NCI-H128 (cell line): ENCODE data around the gene RPS6KC1.
"Not testable (repeated sequence)": the region's sequence is repeated elsewhere in the genome, so short reads cannot be mapped to it uniquely, and the experiment has no call there.

ENCODE experiments used
- DNase-seq: peaks from one replicate; lab custom pipeline; 2025; ENCODE audit not compliant: unreplicated experiment; lab: John Stamatoyannopoulos, UW

Gene RPS6KC1

GRCh38 chr1:213054142-213054541 lies 3.1 kb downstream of the RPS6KC1 start:
- DNase-seq = no peak

GRCh38 chr1:213054733-213055591 lies 3.9 kb downstream of the RPS6KC1 start:
- DNase-seq = no peak

- DNase-seq = no peak
Measured at GRCh38 chr1:213055767-213056166, 4.7 kb downstream of the RPS6KC1 start.

- DNase-seq = no peak
Measured at GRCh38 chr1:213057264-213058059, 6.4 kb downstream of the RPS6KC1 start.

- DNase-seq = no peak
Measured at GRCh38 chr1:213060836-213061235, 9.8 kb downstream of the RPS6KC1 start.

- no peak for DNase-seq
Measured at GRCh38 chr1:213061263-213061662, 10.2 kb downstream of the RPS6KC1 start.

GRCh38 chr1:213065800-213066199 lies 14.8 kb downstream of the RPS6KC1 start:
- DNase-seq = no peak

- no peak for DNase-seq
Measured at GRCh38 chr1:213066363-213066762, 15.3 kb downstream of the RPS6KC1 start.

GRCh38 chr1:213067352-213067751 lies 16.3 kb downstream of the RPS6KC1 start:
- no peak for DNase-seq

- DNase-seq = no peak
Measured at GRCh38 chr1:213070406-213070805, 19.4 kb downstream of the RPS6KC1 start.

GRCh38 chr1:213075725-213076124 lies 24.7 kb downstream of the RPS6KC1 start:
- DNase-seq = no peak

GRCh38 chr1:213082420-213083111 lies 31.5 kb downstream of the RPS6KC1 start:
- DNase-seq = no peak

GRCh38 chr1:213083112-213083445 lies 32.0 kb downstream of the RPS6KC1 start:
- no peak for DNase-seq

- DNase-seq = no peak
Measured at GRCh38 chr1:213087911-213088310, 36.9 kb downstream of the RPS6KC1 start.

- no peak for DNase-seq
Measured at GRCh38 chr1:213089924-213090677, 39.1 kb downstream of the RPS6KC1 start.

GRCh38 chr1:213094446-213094845 lies 43.4 kb downstream of the RPS6KC1 start:
- no peak for DNase-seq

GRCh38 chr1:213095467-213095866 lies 44.4 kb downstream of the RPS6KC1 start:
- no peak for DNase-seq

GRCh38 chr1:213099682-213100399 lies 48.8 kb downstream of the RPS6KC1 start:
- no peak for DNase-seq

- not testable (repeated sequence) for DNase-seq
Measured at GRCh38 chr1:213100565-213100964, 49.5 kb downstream of the RPS6KC1 start.
